ENCODE data around the gene BANK1. TPM values are rescaled to one million over a fixed set of nuclear protein-coding genes. Genes with fewer than 3 reads are reported as not detected.

Gene BANK1
- polyA plus RNA-seq, 4 donors = 0.27 to 3.0 (median 1.1) TPM

GRCh38 chr4:102091656-102092055, 301.1 kb downstream of the BANK1 start:
- H3K36me3 ChIP-seq (ENCODE audit: control insufficient read depth in 3 of 3, insufficient read depth in 2 of 3, low read depth in 1 of 3, low read length in 3 of 3) = no peaks in the 10 kb centered on the region
- no peaks in the 10 kb centered on the region for H3K9me3 ChIP-seq (ENCODE audit: control insufficient read depth in 2 of 2, insufficient read depth in 1 of 2, low read depth in 1 of 2, low read length in 1 of 2)
- H3K4me1 ChIP-seq (ENCODE audit: control insufficient read depth in 3 of 3, insufficient read depth in 2 of 3, low read depth in 1 of 3, low read length in 2 of 3) = no peaks in the 10 kb centered on the region
- H3K4me3 ChIP-seq (ENCODE audit: low read depth in 1 of 3, low read length in 3 of 3) = no peak overlapping the region
- 87 to 97% (median 93%) methylated on average over 3 of the region's 3 CpGs for WGBS, 3 donors
- no peak overlapping the region for H3K27ac ChIP-seq (ENCODE audit: low read depth in 1 of 3, low read length in 2 of 3)
- FAIRE-seq (no peak), DNase-seq (no peak)
- no peaks in the 10 kb centered on the region for H3K27me3 ChIP-seq (ENCODE audit: control insufficient read depth in 3 of 3, insufficient read depth in 3 of 3, low read length in 3 of 3)

GRCh38 chr4:102094481-102094880, 304.0 kb downstream of the BANK1 start:
- H3K36me3 ChIP-seq (ENCODE audit: control insufficient read depth in 3 of 3, insufficient read depth in 2 of 3, low read depth in 1 of 3, low read length in 3 of 3) = no peaks in the 10 kb centered on the region
- FAIRE-seq = no peak
- no peaks in the 10 kb centered on the region for H3K9me3 ChIP-seq (ENCODE audit: control insufficient read depth in 2 of 2, insufficient read depth in 1 of 2, low read depth in 1 of 2, low read length in 1 of 2)
- WGBS, 3 donors = 46 to 77% (median 71%) methylated on average over 1 of the region's 1 CpG
- no peaks in the 10 kb centered on the region for H3K27me3 ChIP-seq (ENCODE audit: control insufficient read depth in 3 of 3, insufficient read depth in 3 of 3, low read length in 3 of 3)
- no peak for DNase-seq
- H3K27ac ChIP-seq (ENCODE audit: low read depth in 1 of 3, low read length in 2 of 3) = no peak overlapping the region
- no peaks in the 10 kb centered on the region for H3K4me1 ChIP-seq (ENCODE audit: control insufficient read depth in 3 of 3, insufficient read depth in 2 of 3, low read depth in 1 of 3, low read length in 2 of 3)
- H3K4me3 ChIP-seq (ENCODE audit: low read depth in 1 of 3, low read length in 3 of 3) = no peak overlapping the region

GRCh38 chr4:102103368-102103767, 312.8 kb downstream of the BANK1 start:
- no peaks in the 10 kb centered on the region for H3K36me3 ChIP-seq (ENCODE audit: control insufficient read depth in 3 of 3, insufficient read depth in 2 of 3, low read depth in 1 of 3, low read length in 3 of 3)
- H3K9me3 ChIP-seq (ENCODE audit: control insufficient read depth in 2 of 2, insufficient read depth in 1 of 2, low read depth in 1 of 2, low read length in 1 of 2) = peaks cover 0 to 10% of the 10 kb centered on the region in 2 donors
- DNase-seq (no peak), FAIRE-seq (no peak)
- no peaks in the 10 kb centered on the region for H3K27me3 ChIP-seq (ENCODE audit: control insufficient read depth in 3 of 3, insufficient read depth in 3 of 3, low read length in 3 of 3)
- H3K4me1 ChIP-seq (ENCODE audit: control insufficient read depth in 3 of 3, insufficient read depth in 2 of 3, low read depth in 1 of 3, low read length in 2 of 3) = no peaks in the 10 kb centered on the region
- WGBS, 3 donors = 33 to 58% (median 40%) methylated on average over 3 of the region's 3 CpGs
- H3K27ac ChIP-seq (ENCODE audit: low read depth in 1 of 3, low read length in 2 of 3) = no peak overlapping the region
- H3K4me3 ChIP-seq (ENCODE audit: low read depth in 1 of 3, low read length in 3 of 3) = no peak overlapping the region

DNA sequence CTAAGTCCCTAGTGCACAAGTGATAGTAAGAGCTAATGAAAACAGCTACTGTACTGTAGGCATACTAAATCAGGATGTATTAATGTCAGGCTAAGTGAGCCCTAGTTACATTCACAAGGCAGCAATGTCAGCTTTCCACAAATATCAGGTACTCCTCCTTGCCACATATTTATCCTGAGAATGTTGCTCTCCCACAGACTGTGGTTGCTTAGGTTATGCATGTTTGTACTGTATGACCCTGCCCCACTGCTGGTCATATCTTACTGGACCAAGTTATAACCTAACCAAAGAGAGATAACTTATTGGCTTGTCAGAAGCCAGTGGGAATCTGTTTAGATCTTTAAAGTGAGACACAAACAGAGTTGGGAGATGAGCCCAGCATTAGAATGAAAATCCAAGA, 313.7 kb downstream of the BANK1 start:
- H3K4me1 ChIP-seq (ENCODE audit: control insufficient read depth in 3 of 3, insufficient read depth in 2 of 3, low read depth in 1 of 3, low read length in 2 of 3) = no peaks in the 10 kb centered on the region
- peaks cover 0 to 10% of the 10 kb centered on the region in 2 donors for H3K9me3 ChIP-seq (ENCODE audit: control insufficient read depth in 2 of 2, insufficient read depth in 1 of 2, low read depth in 1 of 2, low read length in 1 of 2)
- no peaks in the 10 kb centered on the region for H3K27me3 ChIP-seq (ENCODE audit: control insufficient read depth in 3 of 3, insufficient read depth in 3 of 3, low read length in 3 of 3)
- H3K36me3 ChIP-seq (ENCODE audit: control insufficient read depth in 3 of 3, insufficient read depth in 2 of 3, low read depth in 1 of 3, low read length in 3 of 3) = no peaks in the 10 kb centered on the region
- DNase-seq (no peak), FAIRE-seq (no peak)
- no peak overlapping the region for H3K4me3 ChIP-seq (ENCODE audit: low read depth in 1 of 3, low read length in 3 of 3)
- H3K27ac ChIP-seq (ENCODE audit: low read depth in 1 of 3, low read length in 2 of 3) = no peak overlapping the region

DNA sequence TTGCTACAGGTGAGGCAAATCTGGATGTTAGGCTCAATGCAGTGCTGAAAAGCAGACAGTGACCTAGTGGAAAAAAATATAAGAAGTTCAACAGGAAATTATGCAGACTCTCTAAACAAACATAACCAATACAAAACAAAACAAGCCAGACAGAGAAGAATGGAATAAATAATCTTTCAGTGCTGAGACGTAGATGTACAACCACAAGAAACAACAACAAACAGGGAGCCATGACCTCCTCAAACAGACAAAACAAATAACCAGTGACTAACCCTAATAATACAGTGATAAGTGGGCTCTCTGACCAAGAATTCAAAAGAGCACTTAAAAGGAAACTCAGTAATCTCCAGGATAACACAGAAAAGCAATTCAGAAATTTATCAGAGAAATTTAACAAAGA, 315.5 kb downstream of the BANK1 start:
- Histone ChIP-seq H3K27ac (ENCODE audit: low read depth in 1 of 3, low read length in 2 of 3) (no peak overlapping the region), H3K36me3 (ENCODE audit: control insufficient read depth in 3 of 3, insufficient read depth in 2 of 3, low read depth in 1 of 3, low read length in 3 of 3) (no peaks in the 10 kb centered on the region), H3K9me3 (ENCODE audit: control insufficient read depth in 2 of 2, insufficient read depth in 1 of 2, low read depth in 1 of 2, low read length in 1 of 2) (peaks cover 0 to 10% of the 10 kb centered on the region in 2 donors), H3K4me1 (ENCODE audit: control insufficient read depth in 3 of 3, insufficient read depth in 2 of 3, low read depth in 1 of 3, low read length in 2 of 3) (no peaks in the 10 kb centered on the region), H3K27me3 (ENCODE audit: control insufficient read depth in 3 of 3, insufficient read depth in 3 of 3, low read length in 3 of 3) (no peaks in the 10 kb centered on the region), H3K4me3 (ENCODE audit: low read depth in 1 of 3, low read length in 3 of 3) (no peak overlapping the region)
- WGBS, 3 donors = 29 to 51% (median 31%) methylated on average over 1 of the region's 1 CpG
- DNase-seq (no peak), FAIRE-seq (no peak)

GRCh38 chr4:102114118-102114630, 323.6 kb downstream of the BANK1 start:
- FAIRE-seq (no peak), DNase-seq (no peak)
- no peaks in the 10 kb centered on the region for H3K36me3 ChIP-seq (ENCODE audit: control insufficient read depth in 3 of 3, insufficient read depth in 2 of 3, low read depth in 1 of 3, low read length in 3 of 3)
- H3K9me3 ChIP-seq (ENCODE audit: control insufficient read depth in 2 of 2, insufficient read depth in 1 of 2, low read depth in 1 of 2, low read length in 1 of 2) = no peaks in the 10 kb centered on the region
- H3K27ac ChIP-seq (ENCODE audit: low read depth in 1 of 3, low read length in 2 of 3) = no peak overlapping the region
- no peaks in the 10 kb centered on the region for H3K27me3 ChIP-seq (ENCODE audit: control insufficient read depth in 3 of 3, insufficient read depth in 3 of 3, low read length in 3 of 3)
- 66 to 82% (median 78%) methylated on average over 3 of the region's 3 CpGs for WGBS, 3 donors
- no peak overlapping the region for H3K4me3 ChIP-seq (ENCODE audit: low read depth in 1 of 3, low read length in 3 of 3)
- H3K4me1 ChIP-seq (ENCODE audit: control insufficient read depth in 3 of 3, insufficient read depth in 2 of 3, low read depth in 1 of 3, low read length in 2 of 3) = no peaks in the 10 kb centered on the region

GRCh38 chr4:102116121-102116520, 325.6 kb downstream of the BANK1 start:
- Histone ChIP-seq H3K36me3 (ENCODE audit: control insufficient read depth in 3 of 3, insufficient read depth in 2 of 3, low read depth in 1 of 3, low read length in 3 of 3) (no peaks in the 10 kb centered on the region), H3K27me3 (ENCODE audit: control insufficient read depth in 3 of 3, insufficient read depth in 3 of 3, low read length in 3 of 3) (no peaks in the 10 kb centered on the region), H3K9me3 (ENCODE audit: control insufficient read depth in 2 of 2, insufficient read depth in 1 of 2, low read depth in 1 of 2, low read length in 1 of 2) (no peaks in the 10 kb centered on the region), H3K4me1 (ENCODE audit: control insufficient read depth in 3 of 3, insufficient read depth in 2 of 3, low read depth in 1 of 3, low read length in 2 of 3) (no peaks in the 10 kb centered on the region), H3K4me3 (ENCODE audit: low read depth in 1 of 3, low read length in 3 of 3) (no peak overlapping the region), H3K27ac (ENCODE audit: low read depth in 1 of 3, low read length in 2 of 3) (no peak overlapping the region)
- WGBS, 3 donors = 91 to 94% (median 92%) methylated on average over 3 of the region's 3 CpGs
- no peak for FAIRE-seq
- DNase-seq = no peak

DNA sequence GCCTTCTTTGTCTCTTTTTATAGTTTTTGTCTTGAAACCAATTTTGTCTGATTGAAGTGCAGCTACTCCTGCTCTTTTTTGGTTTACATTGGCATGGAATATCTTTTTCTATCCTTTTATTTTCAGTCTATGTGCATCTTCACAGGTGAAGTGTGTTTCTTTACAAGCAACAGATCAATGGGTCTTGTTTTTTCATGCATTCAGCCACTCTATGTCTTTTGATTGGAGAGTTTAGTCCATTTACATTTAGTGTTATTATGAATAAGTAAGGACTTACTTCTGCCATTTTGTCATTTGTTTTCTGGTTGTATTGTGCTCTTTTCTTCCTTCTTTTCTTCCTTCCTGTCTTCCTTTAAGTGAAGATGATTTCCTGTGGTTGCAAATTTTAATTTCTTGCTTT, 330.3 kb downstream of the BANK1 start:
- Histone ChIP-seq H3K4me3 (ENCODE audit: low read depth in 1 of 3, low read length in 3 of 3) (no peak overlapping the region), H3K4me1 (ENCODE audit: control insufficient read depth in 3 of 3, insufficient read depth in 2 of 3, low read depth in 1 of 3, low read length in 2 of 3) (no peaks in the 10 kb centered on the region), H3K27me3 (ENCODE audit: control insufficient read depth in 3 of 3, insufficient read depth in 3 of 3, low read length in 3 of 3) (no peaks in the 10 kb centered on the region), H3K36me3 (ENCODE audit: control insufficient read depth in 3 of 3, insufficient read depth in 2 of 3, low read depth in 1 of 3, low read length in 3 of 3) (no peaks in the 10 kb centered on the region), H3K9me3 (ENCODE audit: control insufficient read depth in 2 of 2, insufficient read depth in 1 of 2, low read depth in 1 of 2, low read length in 1 of 2) (peaks cover 2 to 8% of the 10 kb centered on the region in 2 donors), H3K27ac (ENCODE audit: low read depth in 1 of 3, low read length in 2 of 3) (no peak overlapping the region)
- no peak for DNase-seq
- no peak for FAIRE-seq
